Spleen (tissue), 11 donors: Measurements from ENCODE around the gene ARHGEF10L. TPM values are rescaled to one million over a fixed set of nuclear protein-coding genes. Genes with fewer than 3 reads are reported as not detected.

ENCODE experiments used
- DNase-seq: peaks from one replicate; pipeline ENCODE4 v3.0.0-alpha.2; 2020
- H3K27ac ChIP-seq, 8 donors: fragments of 200-600 bp; sonication (generic) in 7 of 8; 1 replicate in 4 of 8; 2 replicates in 4 of 8; pipeline versions ENCODE4 v1.5.0 to v1.8.0; 2016 to 2021; ENCODE audit warnings: inconsistent platforms in 4 of 8, mild to moderate bottlenecking in 4 of 8, moderate library complexity in 1 of 8
- H3K27me3 ChIP-seq, 7 donors: fragments of 200-600 bp; sonication (generic) in 6 of 7; replicated peaks in 1 of 7; 1 replicate in 4 of 7; 2 replicates in 3 of 7; pipeline versions ENCODE4 v1.5.0 to v1.8.0; 2016 to 2021; ENCODE audit warnings: inconsistent platforms in 3 of 7, mild to moderate bottlenecking in 1 of 7
- H3K36me3 ChIP-seq, 6 donors: fragments of 200-600 bp; sonication (generic) in 5 of 6; 1 replicate in 4 of 6; 2 replicates in 2 of 6; pipeline versions ENCODE4 v1.5.0 to v1.8.0; 2016 to 2021; ENCODE audit warnings: inconsistent platforms in 2 of 6
- H3K4me1 ChIP-seq, 6 donors: fragments of 200-600 bp; sonication (generic) in 5 of 6; 1 replicate in 3 of 6; 2 replicates in 3 of 6; pipeline versions ENCODE4 v1.5.0 to v1.8.0; 2016 to 2021; ENCODE audit warnings: inconsistent platforms in 3 of 6
- H3K4me3 ChIP-seq, 8 donors: fragments of 200-600 bp; sonication (generic) in 7 of 8; 1 replicate in 4 of 8; 2 replicates in 4 of 8; pipeline versions ENCODE4 v1.5.0 to v1.8.0; 2016 to 2021; ENCODE audit warnings: inconsistent platforms in 4 of 8, mild to moderate bottlenecking in 4 of 8, moderate library complexity in 2 of 8
- H3K9me3 ChIP-seq, 8 donors: fragments of 200-600 bp; sonication (generic) in 7 of 8; 1 replicate in 4 of 8; 2 replicates in 4 of 8; pipeline versions ENCODE4 v1.5.0 to v1.8.0; 2016 to 2021; ENCODE audit warnings: inconsistent platforms in 4 of 8
- POLR2A ChIP-seq, 3 donors: fragments of 450-650 bp; IDR thresholded peaks; one replicate each; pipeline ENCODE4 v1.5.1; 2017; ENCODE audit warnings: antibody characterized with exemption in 3 of 3, mild to moderate bottlenecking in 1 of 3
- POLR2AphosphoS5 ChIP-seq, 3 donors: sonication (generic); formaldehyde crosslinking; IDR thresholded peaks; one replicate each; pipeline ENCODE4 v1.5.1; 2017; ENCODE audit warnings: antibody characterized with exemption in 3 of 3
- WGBS, 5 donors: extraction: QIAGEN DNeasy Blood & Tissue Kit in 3 of 5; methylation state at CpG; one replicate each; pipeline versions ENCODE4 v1.1.5 to v1.1.7; 2013 to 2018; 5-methylcytosine and 5-hydroxymethylcytosine counted together
- intact Hi-C: fragments of 100-400 bp; cut with DNase I; formaldehyde crosslinking; loops from one replicate; pipeline ENCODE4 v1.15.0; 2023; ENCODE audit warnings: low total_unique reads
- polyA plus RNA-seq, 3 donors: library from polyadenylated mRNA; stranded (reverse); fragments of 200-250 nt; gene quantifications; one replicate each; pipeline ENCODE4 v1.2.1, GENCODE V29; 2013
- total RNA-seq, 7 donors: library from RNA; depleted of rRNA in 3 of 7; stranded (reverse); fragments of >200 nt in 3 of 7; fragmentation: NEBNext Ultra II Directional in 4 of 7; extraction: Animal tissue kit (Norgen Biotek cat#: 25700) in 4 of 7; gene quantifications; one replicate each; pipeline versions ENCODE4 v1.1.0 to v1.2.1, GENCODE V29; 2016 to 2021
- TF ChIP-seq, protein P1 (sequence below), 11 experiments: fragments of 200-600 bp in 7 of 11; fragments of 450-650 bp in 4 of 11; sonication (generic) in 4 of 11; IDR thresholded peaks in 8 of 11; conservative IDR thresholded peaks in 3 of 11; 1 replicate in 7 of 11; 2 replicates in 4 of 11; pipeline versions ENCODE4 v1.4.0 to v1.8.0; 2016 to 2021; ENCODE audit warnings: antibody characterized with exemption in 11 of 11, inconsistent platforms in 4 of 11, mild to moderate bottlenecking in 1 of 11
- donor health status: healthy with polysubstance abuse.
- donor health status: DM: no; HTN: no; CAD: no; lungs with moderate emphysema.
- donor health status: DM: no; HTN: no; CAD: no.
- donor health status: Bipolar disorder and iron deficiency.
- donor health status: healthy.
- donor health status: DM: no; HTN: no; CAD: no.
- donor health status: DM: yes; HTN: yes; CAD: no.

Gene ARHGEF10L
- total and polyA plus RNA-seq, 10 donors, result 10.0 to 40.9 (median 21.4) TPM

DNA sequence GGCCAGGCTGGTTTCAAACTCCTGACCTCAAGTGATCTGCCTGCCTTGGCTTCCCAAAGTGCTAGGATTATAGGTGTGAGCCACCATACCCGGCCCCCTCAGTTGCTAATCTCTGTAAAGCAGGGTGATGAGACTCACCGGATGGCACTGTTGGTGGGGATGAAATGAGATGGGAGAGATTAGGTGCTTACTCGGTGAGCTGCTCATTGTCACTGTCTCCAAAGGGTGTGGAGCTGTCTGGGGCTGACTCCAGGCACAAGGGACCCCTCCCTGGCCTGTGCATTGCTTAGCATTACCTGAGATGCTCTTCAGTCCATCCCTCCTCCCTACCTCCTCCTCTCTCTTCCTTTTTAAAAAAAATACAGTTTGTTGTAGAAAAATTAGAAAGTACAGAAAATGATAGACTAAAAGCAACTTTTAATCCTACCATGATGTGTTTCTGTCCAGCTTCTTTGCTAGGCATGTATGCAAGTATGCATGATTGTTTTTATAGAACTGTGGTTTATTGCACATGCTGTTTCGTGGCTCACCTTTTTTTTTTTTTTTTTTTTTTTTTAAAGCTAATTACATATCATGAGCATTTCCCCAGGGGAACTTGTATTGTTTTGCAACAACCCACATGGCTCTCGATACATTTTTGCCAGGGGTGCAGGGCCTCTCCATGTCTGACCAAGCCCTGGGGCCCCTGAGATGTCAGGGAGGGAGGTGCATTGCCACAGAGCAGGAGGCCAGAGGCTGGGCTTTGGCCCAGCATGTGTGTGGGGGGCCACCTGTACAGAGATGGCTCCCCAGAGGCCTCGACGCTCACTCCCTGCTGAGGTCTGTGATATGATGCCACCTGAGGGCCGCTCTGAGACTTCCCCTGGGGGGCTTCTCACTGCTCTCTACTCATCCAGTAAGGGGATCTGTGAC is 55.4 kb downstream of the ARHGEF10L start:
- H3K4me3 ChIP-seq, result no peak overlapping the region
- no peaks in the 10 kb centered on the region for H3K27me3 ChIP-seq
- TF ChIP-seq POLR2AphosphoS5 (IDR thresholded peaks at IDR 0.05), result no peak
- TF ChIP-seq, protein P1, sequence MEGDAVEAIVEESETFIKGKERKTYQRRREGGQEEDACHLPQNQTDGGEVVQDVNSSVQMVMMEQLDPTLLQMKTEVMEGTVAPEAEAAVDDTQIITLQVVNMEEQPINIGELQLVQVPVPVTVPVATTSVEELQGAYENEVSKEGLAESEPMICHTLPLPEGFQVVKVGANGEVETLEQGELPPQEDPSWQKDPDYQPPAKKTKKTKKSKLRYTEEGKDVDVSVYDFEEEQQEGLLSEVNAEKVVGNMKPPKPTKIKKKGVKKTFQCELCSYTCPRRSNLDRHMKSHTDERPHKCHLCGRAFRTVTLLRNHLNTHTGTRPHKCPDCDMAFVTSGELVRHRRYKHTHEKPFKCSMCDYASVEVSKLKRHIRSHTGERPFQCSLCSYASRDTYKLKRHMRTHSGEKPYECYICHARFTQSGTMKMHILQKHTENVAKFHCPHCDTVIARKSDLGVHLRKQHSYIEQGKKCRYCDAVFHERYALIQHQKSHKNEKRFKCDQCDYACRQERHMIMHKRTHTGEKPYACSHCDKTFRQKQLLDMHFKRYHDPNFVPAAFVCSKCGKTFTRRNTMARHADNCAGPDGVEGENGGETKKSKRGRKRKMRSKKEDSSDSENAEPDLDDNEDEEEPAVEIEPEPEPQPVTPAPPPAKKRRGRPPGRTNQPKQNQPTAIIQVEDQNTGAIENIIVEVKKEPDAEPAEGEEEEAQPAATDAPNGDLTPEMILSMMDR (IDR thresholded peaks at IDR 0.05 in 8 of 11, conservative IDR thresholded peaks at IDR 0.05 in 3 of 11), result no peak
- no peak overlapping the region for H3K27ac ChIP-seq
- intact Hi-C loops, result no loop called here
- H3K36me3 ChIP-seq, result no peaks in the 10 kb centered on the region
- DNase-seq, result no peak
- 60 to 68% (median 66%) methylated on average over 6 to 8 of the region's 8 CpGs for WGBS, 5 donors
- no peaks in the 10 kb centered on the region for H3K9me3 ChIP-seq
- peaks cover 0 to 47% (median 11%) of the 10 kb centered on the region in 6 donors for H3K4me1 ChIP-seq

GRCh38 chr1:17595602-17595925 is 56.1 kb downstream of the ARHGEF10L start:
- 57 to 84% (median 77%) methylated on average over 9 to 10 of the region's 10 CpGs for WGBS, 5 donors
- Histone ChIP-seq H3K27ac (no peak overlapping the region), H3K4me3 (no peak overlapping the region), H3K36me3 (no peaks in the 10 kb centered on the region), H3K27me3 (no peaks in the 10 kb centered on the region), H3K4me1 (peaks cover 0 to 49% (median 11%) of the 10 kb centered on the region in 6 donors), H3K9me3 (no peaks in the 10 kb centered on the region)
- no peak for DNase-seq
- TF ChIP-seq, protein P1 (IDR thresholded peaks at IDR 0.05 in 8 of 11, conservative IDR thresholded peaks at IDR 0.05 in 3 of 11), result no peak
- TF ChIP-seq POLR2A (IDR thresholded peaks at IDR 0.05) (no peak), POLR2AphosphoS5 (IDR thresholded peaks at IDR 0.05) (no peak)
- intact Hi-C loops, result no loop called here

- no peak overlapping the region for H3K27ac ChIP-seq
- intact Hi-C loops, result no loop called here
Observed at GRCh38 chr1:17596186-17596585, 56.7 kb downstream of the ARHGEF10L start.

More at GRCh38 chr1:17596186-17596585, 56.7 kb downstream of the ARHGEF10L start:
- Histone ChIP-seq H3K4me3 (no peak overlapping the region), H3K4me1 (peaks cover 0 to 49% (median 11%) of the 10 kb centered on the region in 6 donors), H3K36me3 (no peaks in the 10 kb centered on the region), H3K27me3 (no peaks in the 10 kb centered on the region), H3K9me3 (no peaks in the 10 kb centered on the region)
- TF ChIP-seq, protein P1 (IDR thresholded peaks at IDR 0.05 in 8 of 11, conservative IDR thresholded peaks at IDR 0.05 in 3 of 11), result no peak
- no peak for TF ChIP-seq POLR2A (IDR thresholded peaks at IDR 0.05)
- TF ChIP-seq POLR2AphosphoS5 (IDR thresholded peaks at IDR 0.05), result no peak
- DNase-seq, result no peak
- 79 to 87% (median 87%) methylated on average over 7 to 9 of the region's 9 CpGs for WGBS, 5 donors
